SK-N-SH (cell line): ENCODE measurements around the gene CHST1. TPM values are rescaled to one million over a fixed set of nuclear protein-coding genes. Genes with fewer than 3 reads are reported as not detected.

Experiments used
- CTCF ChIA-PET: fragments of 300-600, 350-600 bp; formaldehyde crosslinking; extraction: SDS; loops from one replicate; lab custom pipeline; 2021; lab: Yijun Ruan, JAX
- POLR2A ChIA-PET: fragments of 350-600 bp; sonication (Branson Sonifier 250); formaldehyde crosslinking; extraction: SDS; loops from one replicate; lab custom pipeline; 2020; ENCODE audit warnings: antibody characterized with exemption, inconsistent platforms; lab: Yijun Ruan, JAX
- DNase-seq: peaks from one replicate; pipeline ENCODE4 v3.0.0; 2012
- H2AFZ ChIP-seq: fragments of 200-600 bp; sonication (generic); 2 replicates; pipeline ENCODE4 v1.8.1; 2016; ENCODE audit warnings: antibody characterized with exemption, mild to moderate bottlenecking, low read depth
- H3F3A ChIP-seq: fragments of 200-600 bp; sonication (generic); replicated peaks from 2 replicates; pipeline ENCODE3; 2016; ENCODE audit warnings: antibody characterized with exemption, mild to moderate bottlenecking; ENCODE audit not compliant: insufficient read depth
- H3K27ac ChIP-seq, 2 experiments: fragments of 200-500 bp in 1 of 2; fragments of 200-600 bp in 1 of 2; sonication (Bioruptor generic) in 1 of 2; sonication (generic), shearing (Covaris generic) in 1 of 2; 2 replicates each; pipeline versions ENCODE4 v1.5.1 to v1.6.1; 2014 to 2016; ENCODE audit warnings: low read depth in 2 of 2, inconsistent platforms in 1 of 2, low read length in 1 of 2, mild to moderate bottlenecking in 1 of 2, mixed read lengths in 1 of 2
- H3K27me3 ChIP-seq: fragments of 200-600 bp; sonication (generic), shearing (Covaris generic); 2 replicates; pipeline ENCODE4 v1.6.1; 2016; ENCODE audit warnings: mixed run types; ENCODE audit not compliant: insufficient read depth
- H3K36me3 ChIP-seq, 2 experiments: fragments of 200-500 bp in 1 of 2; fragments of 200-600 bp in 1 of 2; sonication (Bioruptor generic) in 1 of 2; sonication (generic) in 1 of 2; replicated peaks in 1 of 2; 2 replicates each; pipeline versions ENCODE3 to v1.5.1; 2014 to 2016; ENCODE audit warnings: low read length in 1 of 2, mild to moderate bottlenecking in 1 of 2; ENCODE audit not compliant: insufficient read depth in 2 of 2, control insufficient read depth in 1 of 2
- H3K4me1 ChIP-seq, 2 experiments: fragments of 200-500 bp in 1 of 2; fragments of 200-600 bp in 1 of 2; sonication (Bioruptor generic) in 1 of 2; sonication (generic), shearing (Covaris generic) in 1 of 2; 2 replicates each; pipeline versions ENCODE4 v1.5.1 to v1.6.1; 2014 to 2016; ENCODE audit warnings: low read depth in 1 of 2, low read length in 1 of 2, mixed run types in 1 of 2; ENCODE audit not compliant: insufficient read depth in 2 of 2, control insufficient read depth in 1 of 2
- H3K4me2 ChIP-seq: fragments of 200-600 bp; sonication (generic), shearing (Covaris generic); 2 replicates; pipeline ENCODE4 v1.6.1; 2017; ENCODE audit warnings: mixed run types
- H3K4me3 ChIP-seq, 2 experiments: fragments of 200-500 bp in 1 of 2; fragments of 200-600 bp in 1 of 2; sonication (Bioruptor generic) in 1 of 2; sonication (generic), shearing (Covaris generic) in 1 of 2; 2 replicates each; pipeline versions ENCODE4 v1.5.1 to v1.8.1; 2014 to 2016; ENCODE audit warnings: low read depth in 2 of 2, inconsistent platforms in 1 of 2, low read length in 1 of 2, mild to moderate bottlenecking in 1 of 2, mixed read lengths in 1 of 2, moderate library complexity in 1 of 2
- H3K79me2 ChIP-seq: fragments of 200-600 bp; sonication (generic); 2 replicates; pipeline ENCODE4 v1.8.1; 2017; ENCODE audit warnings: mild to moderate bottlenecking; ENCODE audit not compliant: insufficient read depth
- H3K9ac ChIP-seq: fragments of 200-600 bp; sonication (generic); 2 replicates; pipeline ENCODE4 v1.6.1; 2017; ENCODE audit warnings: mixed run types
- H3K9me2 ChIP-seq: fragments of 200-600 bp; sonication (generic); 2 replicates; pipeline ENCODE4 v1.6.1; 2017; ENCODE audit warnings: mixed run types
- H3K9me3 ChIP-seq: fragments of 200-600 bp; sonication (generic); 2 replicates; pipeline ENCODE4 v1.6.1; 2017; ENCODE audit warnings: mixed run types, mild to moderate bottlenecking, moderate library complexity
- H4K20me1 ChIP-seq: fragments of 200-600 bp; sonication (generic); 2 replicates; pipeline ENCODE4 v1.6.1; 2017; ENCODE audit warnings: mild to moderate bottlenecking, mixed run types; ENCODE audit not compliant: insufficient read depth
- EZH2phosphoT487 ChIP-seq: fragments of 200-600 bp; sonication (generic); IDR thresholded peaks from 2 replicates; pipeline ENCODE4 v1.6.1; 2017; ENCODE audit warnings: low read depth, mixed run types, mild to moderate bottlenecking, antibody characterized with exemption, moderate library complexity, borderline replicate concordance
- FOXJ3 ChIP-seq: sonication (generic); formaldehyde crosslinking; IDR thresholded peaks from 2 replicates; pipeline ENCODE4 v1.5.1; 2020; ENCODE audit warnings: mild to moderate bottlenecking, missing genetic modification reagents
- FOXM1 ChIP-seq: IDR thresholded peaks from 2 replicates; pipeline ENCODE4 v1.4.0; 2012; ENCODE audit warnings: low read depth, mild to moderate bottlenecking
- JUND ChIP-seq: IDR thresholded peaks from 2 replicates; pipeline ENCODE4 v1.4.0; 2012
- POLR2AphosphoS5 ChIP-seq: IDR thresholded peaks from 2 replicates; pipeline ENCODE4 v1.6.1; 2012; ENCODE audit warnings: low read depth, low read length
- RAD21 ChIP-seq: IDR thresholded peaks from 2 replicates; pipeline ENCODE4 v1.6.1; 2012; ENCODE audit warnings: mild to moderate bottlenecking, low read length
- RFX5 ChIP-seq: IDR thresholded peaks from 2 replicates; pipeline ENCODE4 v1.6.1; 2012; ENCODE audit warnings: mild to moderate bottlenecking, improper control_type of control experiment, low read length
- SIN3A ChIP-seq: IDR thresholded peaks from 2 replicates; pipeline ENCODE4 v1.6.1; 2012; ENCODE audit warnings: low read depth, mild to moderate bottlenecking, low read length, moderate library complexity, borderline replicate concordance
- SMC3 ChIP-seq: IDR thresholded peaks from 2 replicates; pipeline ENCODE4 v1.6.1; 2012; ENCODE audit warnings: low read depth, low read length, improper control_type of control experiment
- TEAD4 ChIP-seq: IDR thresholded peaks from 2 replicates; pipeline ENCODE4 v1.4.0; 2012; ENCODE audit warnings: mild to moderate bottlenecking, borderline replicate concordance; ENCODE audit not compliant: insufficient read depth
- YY1 ChIP-seq: IDR thresholded peaks from 2 replicates; pipeline ENCODE4 v1.4.0; 2012; ENCODE audit warnings: low read depth, mild to moderate bottlenecking
- WGBS: methylation state at CpG from one replicate; pipeline ENCODE4 v1.1.6; 2017; ENCODE audit warnings: low lambda C conversion rate; 5-methylcytosine and 5-hydroxymethylcytosine counted together
- polyA plus RNA-seq, 3 experiments: library from polyadenylated mRNA; depleted of rRNA; stranded (reverse); fragments of >200 nt; gene quantifications; 2 replicates each; pipeline ENCODE4 v1.2.3, GENCODE V29; 2012
- TF ChIP-seq, protein P1 (sequence below): IDR thresholded peaks from 2 replicates; pipeline ENCODE4 v1.6.1; 2012; ENCODE audit warnings: mild to moderate bottlenecking, low read depth, low read length, moderate library complexity
- TF ChIP-seq, protein P2 (sequence below): IDR thresholded peaks from 2 replicates; pipeline ENCODE4 v1.4.0; 2012; ENCODE audit warnings: low read depth, borderline replicate concordance

Gene CHST1
- polyA plus RNA-seq, 1 of the 3 experiments (the other 2 are of a cell fraction): 4.9 TPM

GRCh38 chr11:45615182-45615792 is 50.1 kb downstream of the CHST1 start:
- Histone ChIP-seq H3K9ac (no peak overlapping the region), H3K79me2 (no peaks in the 10 kb centered on the region), H3K9me3 (no peaks in the 10 kb centered on the region), H3K27ac (no peak overlapping the region), H3K4me3 (no peak overlapping the region), H3K36me3 (no peaks in the 10 kb centered on the region), H3K4me2 (no peak overlapping the region), H3K9me2 (no peaks in the 10 kb centered on the region), H3K27me3 (no peaks in the 10 kb centered on the region; the same call in 1 of the 2 replicates), H4K20me1 (no peaks in the 10 kb centered on the region), H3K4me1 (no peaks in the 10 kb centered on the region), H3F3A (no peaks in the 10 kb centered on the region), H2AFZ (no peak overlapping the region)
- no peak for DNase-seq
- TF ChIP-seq RFX5 (no peak), SIN3A (no peak), EZH2phosphoT487 (no peak), TEAD4 (no peak), FOXM1 (no peak), POLR2AphosphoS5 (no peak), SMC3 (no peak), YY1 (no peak), FOXJ3 (CRISPR knock-in tag) (no peak), RAD21 (no peak), JUND (no peak)
- TF ChIP-seq, protein P1, sequence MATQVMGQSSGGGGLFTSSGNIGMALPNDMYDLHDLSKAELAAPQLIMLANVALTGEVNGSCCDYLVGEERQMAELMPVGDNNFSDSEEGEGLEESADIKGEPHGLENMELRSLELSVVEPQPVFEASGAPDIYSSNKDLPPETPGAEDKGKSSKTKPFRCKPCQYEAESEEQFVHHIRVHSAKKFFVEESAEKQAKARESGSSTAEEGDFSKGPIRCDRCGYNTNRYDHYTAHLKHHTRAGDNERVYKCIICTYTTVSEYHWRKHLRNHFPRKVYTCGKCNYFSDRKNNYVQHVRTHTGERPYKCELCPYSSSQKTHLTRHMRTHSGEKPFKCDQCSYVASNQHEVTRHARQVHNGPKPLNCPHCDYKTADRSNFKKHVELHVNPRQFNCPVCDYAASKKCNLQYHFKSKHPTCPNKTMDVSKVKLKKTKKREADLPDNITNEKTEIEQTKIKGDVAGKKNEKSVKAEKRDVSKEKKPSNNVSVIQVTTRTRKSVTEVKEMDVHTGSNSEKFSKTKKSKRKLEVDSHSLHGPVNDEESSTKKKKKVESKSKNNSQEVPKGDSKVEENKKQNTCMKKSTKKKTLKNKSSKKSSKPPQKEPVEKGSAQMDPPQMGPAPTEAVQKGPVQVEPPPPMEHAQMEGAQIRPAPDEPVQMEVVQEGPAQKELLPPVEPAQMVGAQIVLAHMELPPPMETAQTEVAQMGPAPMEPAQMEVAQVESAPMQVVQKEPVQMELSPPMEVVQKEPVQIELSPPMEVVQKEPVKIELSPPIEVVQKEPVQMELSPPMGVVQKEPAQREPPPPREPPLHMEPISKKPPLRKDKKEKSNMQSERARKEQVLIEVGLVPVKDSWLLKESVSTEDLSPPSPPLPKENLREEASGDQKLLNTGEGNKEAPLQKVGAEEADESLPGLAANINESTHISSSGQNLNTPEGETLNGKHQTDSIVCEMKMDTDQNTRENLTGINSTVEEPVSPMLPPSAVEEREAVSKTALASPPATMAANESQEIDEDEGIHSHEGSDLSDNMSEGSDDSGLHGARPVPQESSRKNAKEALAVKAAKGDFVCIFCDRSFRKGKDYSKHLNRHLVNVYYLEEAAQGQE: no peak
- TF ChIP-seq, protein P2, sequence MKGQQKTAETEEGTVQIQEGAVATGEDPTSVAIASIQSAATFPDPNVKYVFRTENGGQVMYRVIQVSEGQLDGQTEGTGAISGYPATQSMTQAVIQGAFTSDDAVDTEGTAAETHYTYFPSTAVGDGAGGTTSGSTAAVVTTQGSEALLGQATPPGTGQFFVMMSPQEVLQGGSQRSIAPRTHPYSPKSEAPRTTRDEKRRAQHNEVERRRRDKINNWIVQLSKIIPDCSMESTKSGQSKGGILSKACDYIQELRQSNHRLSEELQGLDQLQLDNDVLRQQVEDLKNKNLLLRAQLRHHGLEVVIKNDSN: no peak
- ChIA-PET CTCF (interaction anchor here (0.6 to 1.0 kb wide), 2 partner anchors 40 to 244 kb away, joined by 3 to 5 read pairs; no protein-coding TSS in a partner anchor), POLR2A (no interaction called here)
- WGBS: 39% methylated on average over 4 of the region's 4 CpGs
